ENCODE data around the gene SNAP29.
"Not testable (repeated sequence)": the region's sequence is repeated elsewhere in the genome, so short reads cannot be mapped to it uniquely, and the experiment has no call there.

The SNAP29 gene

DNA sequence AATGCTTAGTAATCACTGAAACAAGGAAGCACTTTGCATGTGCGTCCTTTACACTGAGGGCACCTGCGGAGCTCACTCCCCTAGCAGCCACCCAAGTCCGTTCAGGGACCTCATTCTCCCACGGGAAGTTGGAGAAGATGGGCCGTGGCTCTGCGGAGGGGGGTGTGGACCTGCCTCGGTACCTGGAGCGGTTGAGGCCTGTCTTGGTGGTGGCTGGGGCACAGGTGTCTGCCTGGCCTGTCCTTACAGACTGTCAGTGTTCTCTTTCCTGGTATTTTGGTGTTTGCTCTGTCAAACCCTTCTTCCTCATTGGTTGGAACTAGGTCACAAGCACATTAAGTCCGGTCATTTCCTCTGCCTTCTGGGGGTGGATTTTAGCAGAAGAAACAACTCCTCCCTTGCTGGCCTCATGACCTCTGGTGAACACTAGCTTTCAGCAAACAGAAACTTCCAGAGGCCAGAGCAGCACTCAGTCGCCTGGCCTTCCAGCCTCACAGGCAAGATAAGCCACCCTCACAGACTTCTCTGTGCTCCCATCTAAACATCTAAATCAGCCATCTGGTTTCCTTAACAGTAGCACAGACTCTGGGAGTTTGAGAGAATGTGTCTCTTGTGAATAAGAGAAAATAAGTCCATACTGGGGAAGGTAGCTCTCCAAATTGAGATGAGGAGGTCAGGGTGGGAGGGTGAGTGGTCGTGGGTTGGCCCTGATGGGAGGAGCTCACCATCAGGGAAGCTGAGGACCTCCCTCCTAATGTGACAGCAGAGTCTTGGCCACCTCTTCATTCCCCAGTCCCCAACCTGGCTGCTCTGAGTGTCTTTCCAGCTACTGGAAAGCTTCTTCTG lies 8.6 kb downstream of the SNAP29 start:
- DNase-seq, result no peak

- DNase-seq, result no peak
Observed at GRCh38 chr22:20868025-20868962, 9.5 kb downstream of the SNAP29 start.

DNA sequence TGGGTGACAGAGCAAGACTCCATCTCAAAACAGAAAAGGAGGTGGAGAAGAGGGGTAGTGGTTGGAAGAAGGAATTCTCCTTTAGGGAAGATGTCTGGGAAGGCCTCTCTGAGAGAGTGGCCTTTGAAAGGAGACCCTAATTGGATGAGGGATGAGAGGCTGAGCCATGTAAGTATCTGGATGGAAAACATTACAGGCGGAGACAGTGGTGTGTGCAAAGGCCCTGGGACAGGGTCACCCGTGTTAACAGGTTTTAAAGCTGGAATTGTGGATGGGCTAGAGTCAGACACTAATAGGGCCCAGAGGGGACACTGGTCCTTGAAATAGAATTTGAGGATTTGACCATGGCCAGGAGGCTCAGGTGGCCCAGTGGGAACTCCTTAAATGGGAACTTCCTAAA lies 10.4 kb downstream of the SNAP29 start:
- no peak for DNase-seq

GRCh38 chr22:20873214-20873613 lies 14.4 kb downstream of the SNAP29 start:
- no peak for DNase-seq

- DNase-seq, result no peak
Observed at GRCh38 chr22:20875296-20875695, 16.5 kb downstream of the SNAP29 start.

DNA sequence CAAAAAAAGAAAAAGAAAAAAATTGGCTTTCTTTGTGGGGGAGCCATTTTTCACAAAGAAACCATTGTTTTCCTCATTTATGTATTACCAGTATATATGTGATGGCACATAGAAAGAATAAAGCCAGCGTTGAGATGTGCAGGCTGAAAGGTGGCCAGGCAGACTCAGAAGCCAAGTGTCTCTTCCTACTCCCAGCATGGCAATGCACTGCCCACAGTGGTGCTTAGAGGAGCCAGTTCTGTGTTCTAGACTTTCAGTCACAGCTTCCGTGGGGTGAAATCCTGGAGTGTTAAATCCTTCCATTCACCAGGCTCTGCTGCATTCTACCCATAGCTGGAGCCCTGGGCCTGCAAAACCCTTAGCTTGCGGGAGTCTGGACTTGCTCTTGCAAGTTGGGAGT lies 18.9 kb downstream of the SNAP29 start:
- DNase-seq, result no peak

GRCh38 chr22:20881231-20881630 lies 22.4 kb downstream of the SNAP29 start:
- DNase-seq, result no peak

GRCh38 chr22:20881869-20882815 lies 23.3 kb downstream of the SNAP29 start:
- DNase-seq, result no peak

GRCh38 chr22:20882855-20883254 lies 24.0 kb downstream of the SNAP29 start:
- DNase-seq, result no peak

- no peak for DNase-seq
Observed at GRCh38 chr22:20884454-20884853, 25.6 kb downstream of the SNAP29 start.

DNA sequence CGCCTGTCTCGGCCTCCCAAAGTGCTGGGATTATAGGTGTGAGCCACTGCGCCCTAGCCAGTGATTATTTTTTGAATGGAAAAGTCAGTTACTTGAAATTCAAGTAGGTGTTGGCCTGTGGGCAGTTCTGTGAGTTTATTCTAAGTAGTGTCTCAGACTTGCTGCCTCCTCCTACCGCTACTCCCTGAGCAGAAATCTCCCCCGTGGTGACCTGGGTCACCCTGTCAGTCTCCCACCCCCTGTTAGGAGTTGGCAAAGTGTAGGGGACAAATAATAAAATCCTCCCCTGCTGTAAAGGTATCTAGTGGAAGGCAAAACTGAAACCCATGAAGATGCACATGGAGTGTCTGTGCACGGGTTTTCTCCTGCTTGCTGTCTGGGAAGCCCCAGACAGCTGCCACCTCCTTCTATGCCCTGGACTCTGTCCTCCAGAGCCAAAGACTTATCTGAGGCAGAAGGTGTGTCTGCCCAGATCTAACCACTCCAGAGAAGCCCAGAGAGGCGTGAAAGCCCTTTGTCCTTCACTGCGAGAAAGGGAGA lies 26.3 kb downstream of the SNAP29 start:
- DNase-seq, result no peak

DNA sequence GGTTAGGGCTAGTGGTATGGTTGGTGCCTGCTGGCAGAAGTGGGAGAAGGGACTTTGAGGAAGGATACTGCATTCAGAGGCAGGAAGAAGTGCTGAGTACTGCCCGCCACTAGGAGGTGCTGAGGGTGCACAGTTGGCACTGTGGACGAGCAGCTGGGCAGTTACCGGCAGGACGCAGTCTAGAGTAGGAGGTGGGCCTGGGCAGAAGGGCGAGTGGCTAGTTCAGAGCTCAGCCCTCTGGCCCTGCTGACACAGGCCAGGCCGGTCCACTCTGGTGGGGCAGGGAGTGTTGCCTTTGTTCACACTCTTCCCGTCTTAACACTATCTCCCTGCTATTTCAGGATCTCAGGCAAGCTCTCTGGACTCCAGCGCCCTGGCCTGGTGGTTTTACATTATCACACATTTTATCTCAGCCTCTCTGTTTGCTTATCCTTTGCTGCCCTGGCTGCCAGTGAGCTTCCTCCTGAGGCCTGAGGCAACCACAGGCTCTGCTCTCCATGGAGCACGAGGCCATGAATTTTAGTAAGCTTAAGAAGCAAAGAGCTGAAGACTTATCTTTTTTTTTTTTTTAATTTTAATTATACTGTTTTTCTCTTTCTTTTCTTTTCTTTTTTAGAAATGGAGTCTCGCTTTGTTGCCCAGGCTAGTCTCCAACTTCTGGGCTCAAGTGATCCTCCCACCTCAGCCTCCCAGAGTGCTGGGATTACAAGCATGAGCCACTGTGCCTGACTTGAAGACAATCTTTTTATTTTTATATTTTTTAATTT lies 26.9 kb downstream of the SNAP29 start:
- DNase-seq, result peak; percentile 20

DNA sequence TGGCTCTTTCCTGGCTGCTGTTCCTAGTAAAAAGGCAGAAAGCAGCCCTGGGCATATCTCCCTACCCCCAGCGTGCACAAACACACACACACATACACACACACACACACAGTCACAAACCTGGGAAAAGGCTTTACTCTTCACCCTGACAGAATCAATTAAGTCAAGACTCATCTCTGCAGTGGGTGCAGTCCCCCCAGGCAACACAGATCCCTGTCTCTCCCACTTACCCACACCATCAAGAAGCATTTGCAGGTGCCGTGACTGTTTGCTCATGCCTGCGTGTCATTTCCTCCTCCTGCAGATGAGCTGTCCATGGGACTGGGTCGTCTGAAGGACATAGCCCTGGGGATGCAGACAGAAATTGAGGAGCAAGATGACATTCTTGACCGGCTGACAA lies 28.6 kb downstream of the SNAP29 start:
- DNase-seq, result no peak

DNA sequence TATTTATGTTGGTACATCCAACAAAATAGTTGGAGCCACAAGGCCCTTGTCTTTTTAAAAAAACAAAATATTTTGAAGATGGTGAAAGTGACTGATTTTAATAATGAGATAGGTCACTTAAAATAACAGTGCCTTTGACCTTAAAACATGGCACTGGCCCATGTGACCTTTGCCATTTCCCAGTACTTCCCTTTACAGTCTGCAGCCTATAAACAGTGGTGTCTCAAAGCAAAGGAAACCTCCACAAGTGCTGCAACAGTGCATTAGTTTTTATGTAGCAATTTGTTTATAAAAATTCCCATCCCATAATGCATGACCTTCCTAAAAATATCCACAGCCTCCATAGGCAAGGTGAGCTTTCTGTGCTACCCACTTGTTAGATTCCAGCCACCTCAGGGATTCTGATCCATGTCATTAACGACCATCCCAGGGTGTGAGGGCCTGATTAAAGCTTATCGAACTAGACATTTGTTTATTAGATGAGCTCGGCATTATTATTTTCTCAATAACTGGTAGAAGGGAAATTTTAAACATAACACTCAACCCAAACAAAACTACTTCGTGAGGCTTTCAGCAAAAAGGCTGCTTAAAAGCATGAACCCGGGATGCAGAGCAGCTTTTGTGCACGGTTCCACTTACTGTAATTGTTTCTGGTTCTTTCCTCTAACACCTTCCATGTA lies 30.4 kb downstream of the SNAP29 start:
- DNase-seq, result no peak

DNA sequence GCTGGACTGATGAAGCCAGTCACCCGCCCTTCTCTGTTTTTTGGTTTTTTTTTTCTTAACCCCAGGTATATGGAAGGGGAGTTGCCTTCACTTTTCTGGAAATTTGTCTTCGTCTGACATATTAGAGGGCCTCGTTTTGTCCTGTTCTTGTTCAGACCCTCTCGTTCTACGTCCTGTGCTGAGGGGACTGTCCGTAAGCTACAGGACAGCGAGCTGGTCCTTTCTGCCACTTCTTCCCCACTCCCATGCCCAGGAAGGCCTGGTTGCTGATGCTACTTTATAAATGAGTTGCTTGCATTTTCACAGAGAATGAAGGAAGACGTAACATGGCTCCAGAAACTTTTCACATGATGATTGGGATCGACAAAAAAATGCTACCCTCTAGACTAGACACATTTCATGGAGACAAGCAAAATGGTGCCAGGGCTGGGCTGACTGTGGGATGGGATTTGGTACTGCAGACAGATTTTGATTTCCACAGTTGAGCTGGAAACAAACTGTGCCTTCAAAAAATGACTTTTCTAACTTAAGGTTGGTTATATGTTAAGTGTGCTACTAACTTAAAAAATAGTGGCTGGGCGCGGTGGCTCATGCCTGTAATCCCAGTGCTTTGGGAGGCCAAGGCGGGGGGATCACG lies 31.2 kb downstream of the SNAP29 start:
- no peak for DNase-seq

GRCh38 chr22:20890975-20891374 lies 32.2 kb downstream of the SNAP29 start:
- no peak for DNase-seq

GRCh38 chr22:20897737-20898136 lies 38.9 kb downstream of the SNAP29 start:
- not testable (repeated sequence) for DNase-seq

DNA sequence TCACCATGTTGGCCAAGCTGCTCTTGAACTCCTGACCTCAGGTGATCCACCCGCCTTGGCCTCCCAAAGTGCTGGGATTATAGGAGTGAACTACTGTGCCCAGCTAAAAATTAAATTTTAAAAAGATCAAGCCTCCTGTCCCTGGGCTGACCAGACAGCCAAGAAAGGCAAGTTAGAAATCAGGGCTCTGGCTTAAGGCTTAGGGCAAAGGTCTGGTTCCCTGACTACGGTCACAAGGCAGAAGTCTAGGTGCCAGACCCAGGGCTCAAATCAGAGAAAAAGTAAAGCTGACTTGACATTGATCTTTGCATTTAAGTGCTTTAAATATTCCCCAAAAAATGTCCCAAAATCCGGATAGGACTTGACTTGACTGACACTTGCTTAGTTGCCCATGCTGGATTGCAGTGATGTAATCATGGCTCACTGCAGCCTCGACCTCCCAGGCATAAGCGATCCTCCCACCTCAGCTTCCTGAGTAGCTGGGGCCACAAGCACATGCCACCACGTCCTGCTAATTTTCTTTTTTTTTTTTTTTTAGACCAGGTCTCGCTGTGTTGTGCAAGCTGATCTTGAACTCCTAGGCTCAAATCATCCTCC lies 41.1 kb downstream of the SNAP29 start:
- no peak for DNase-seq

- DNase-seq, result not testable (repeated sequence)
Observed at GRCh38 chr22:20901093-20902033, 42.6 kb downstream of the SNAP29 start.

Data from DMS 273 treated with DMSO at 0.1 percent for 48 hours (cell line).